Measurements from ENCODE around the gene TPPP2.

TPPP2 gene

DNA sequence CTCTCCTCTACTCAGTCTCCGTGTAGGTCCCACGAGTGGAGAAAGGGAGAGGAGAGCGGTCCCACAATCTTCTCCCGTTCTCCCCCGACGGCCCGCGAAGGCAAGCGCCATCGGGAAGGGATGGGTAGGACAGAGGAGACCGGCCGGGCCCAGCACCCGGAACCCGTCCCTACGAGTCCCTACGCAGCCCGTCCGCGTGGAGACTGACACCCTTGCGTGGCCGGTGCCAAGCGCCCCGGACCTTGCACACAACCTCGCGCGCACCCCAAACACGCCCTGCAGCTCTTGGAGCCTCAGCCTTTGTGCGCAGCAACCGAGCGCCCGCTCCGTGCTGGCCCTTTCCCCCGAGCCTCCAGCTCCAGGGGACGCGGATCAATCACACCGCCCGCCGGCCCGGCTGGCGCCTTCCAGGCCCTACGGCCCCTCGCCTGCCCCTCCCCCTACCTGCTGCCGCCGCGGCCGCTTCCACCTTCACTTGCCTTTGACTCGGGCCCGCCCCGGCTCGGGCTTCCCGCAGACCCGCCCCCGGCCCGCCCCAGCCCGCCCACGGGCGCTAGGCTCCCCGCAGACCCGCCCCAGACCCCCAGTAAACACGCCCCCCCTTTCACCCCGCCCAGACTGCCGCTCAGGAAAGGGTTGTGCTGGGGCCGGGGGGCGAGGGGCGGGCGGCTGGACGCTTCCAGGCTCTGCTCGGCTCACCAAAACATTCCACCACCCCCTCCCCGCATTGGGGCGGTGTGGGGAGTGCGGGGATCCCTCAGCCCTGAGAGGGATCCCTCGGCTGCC lies 5.2 kb upstream of the TPPP2 start, which contains the start of gene NDRG2:
TSS of gene NDRG2 (minus strand) at position 477 of the 786 bp plus-strand sequence. CDS start 1,746 bp downstream, outside the sequence.
- Histone ChIP-seq H3K36me3 (ENCODE audit: control insufficient read depth, insufficient read depth, low read length) (no peaks in the 10 kb centered on the region), H3K4me1 (ENCODE audit: control insufficient read depth, insufficient read depth, low read length) (peaks cover 10% of the 10 kb centered on the region), H3K27ac (ENCODE audit: low read length) (no peak within 1 kb of the TSS), H3K9me3 (ENCODE audit: control insufficient read depth, insufficient read depth, low read length) (no peaks in the 10 kb centered on the region), H3K4me3 (ENCODE audit: low read length) (peak within 1 kb of the TSS; percentile 56; the same call in 1 of the 2 replicates), H3K27me3 (ENCODE audit: control insufficient read depth, insufficient read depth, low read length) (no peaks in the 10 kb centered on the region; the same call in 1 of the 2 replicates)
- no peak for DNase-seq (ENCODE audit: low read depth, low spot score)
- WGBS (ENCODE audit: insufficient coverage, insufficient read length), result no CpG with 5 or more reads among the region's 72 CpGs

DNA sequence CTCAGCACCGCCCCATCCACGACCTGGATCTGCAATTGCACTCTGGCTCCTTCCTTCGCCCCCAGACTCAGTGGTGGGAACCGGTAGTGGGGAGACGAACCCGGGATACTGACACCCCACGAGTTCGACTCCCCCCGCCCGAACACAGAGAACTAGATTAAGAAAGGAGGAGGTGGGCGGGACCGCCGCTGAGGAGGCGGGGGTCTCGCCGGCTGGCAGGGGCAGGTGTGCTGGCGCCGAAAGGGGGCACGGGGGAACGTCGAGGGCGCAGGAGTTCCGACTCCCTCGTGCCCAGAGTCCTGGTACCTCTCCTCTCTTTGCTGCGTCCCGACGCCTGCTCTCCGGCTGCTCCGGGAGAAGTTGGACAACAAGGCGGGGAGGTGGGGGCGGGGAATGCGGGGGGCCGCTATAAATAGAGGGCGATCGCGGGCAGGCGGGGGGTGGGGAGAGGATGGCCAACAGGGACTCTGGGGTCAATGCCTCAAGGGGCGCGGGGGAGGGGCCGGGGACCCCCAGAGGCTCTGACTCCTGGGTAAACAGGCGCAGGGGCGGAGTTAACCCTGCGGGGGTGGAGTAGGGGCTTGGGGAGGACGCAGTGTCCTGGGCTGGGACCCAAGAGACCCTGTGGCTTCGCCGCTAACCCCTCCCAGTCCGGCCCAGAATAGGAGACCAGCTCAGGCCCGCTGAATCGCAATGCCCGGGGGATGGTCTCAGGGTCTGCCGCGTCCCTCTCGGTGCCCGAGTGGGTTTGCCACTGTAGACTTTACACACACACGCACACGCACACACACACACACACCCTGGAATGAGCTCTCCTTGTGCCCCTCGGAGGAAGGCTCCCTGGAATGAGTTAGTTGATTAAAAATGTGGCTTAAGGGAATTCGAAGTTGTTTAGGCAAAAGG lies 4.4 kb upstream of the TPPP2 start:
- no CpG with 5 or more reads among the region's 58 CpGs for WGBS (ENCODE audit: insufficient coverage, insufficient read length)
- H3K27ac ChIP-seq (ENCODE audit: low read length), result no peak overlapping the region
- DNase-seq (ENCODE audit: low read depth, low spot score), result no peak

DNA sequence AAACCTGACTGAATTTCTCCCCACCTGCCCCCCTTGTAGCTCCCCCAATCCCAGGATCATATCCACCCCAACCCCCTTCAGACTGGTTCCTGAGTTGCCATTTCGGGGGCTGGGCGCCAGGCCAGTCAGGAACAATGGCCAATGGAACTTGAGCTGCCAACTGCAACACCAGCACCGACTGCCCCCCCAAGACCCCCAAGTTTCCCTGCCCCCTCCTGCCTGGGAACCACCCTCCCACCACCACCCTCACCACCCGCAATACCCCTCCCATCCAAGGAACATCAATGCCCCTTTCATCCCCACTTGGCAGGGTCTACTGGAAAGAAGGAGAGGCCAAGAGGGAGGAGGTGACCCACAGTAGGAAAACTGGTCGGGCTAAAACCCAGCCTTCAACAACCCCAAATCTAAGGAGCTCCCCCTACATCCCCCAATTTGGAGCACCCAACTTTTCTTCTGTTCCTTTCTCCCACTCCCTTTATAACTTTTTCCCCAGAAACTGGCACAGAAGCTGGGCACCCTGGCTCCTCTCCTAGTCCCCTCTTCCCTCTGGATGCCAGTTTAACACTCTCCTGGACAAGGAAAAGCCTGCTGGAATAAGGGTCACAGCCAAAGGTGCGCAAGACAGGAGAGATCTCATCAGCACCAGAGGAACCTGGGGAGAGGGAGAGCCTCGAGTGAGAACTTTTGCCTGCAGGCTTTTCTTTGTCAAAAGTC lies 3.6 kb upstream of the TPPP2 start:
- H3K9me3 ChIP-seq (ENCODE audit: control insufficient read depth, insufficient read depth, low read length), result no peaks in the 10 kb centered on the region
- no peak overlapping the region for H3K27ac ChIP-seq (ENCODE audit: low read length)
- H3K36me3 ChIP-seq (ENCODE audit: control insufficient read depth, insufficient read depth, low read length), result no peaks in the 10 kb centered on the region
- H3K4me3 ChIP-seq (ENCODE audit: low read length), result no peak overlapping the region; the same call in 1 of the 2 replicates
- peaks cover 10% of the 10 kb centered on the region for H3K4me1 ChIP-seq (ENCODE audit: control insufficient read depth, insufficient read depth, low read length)
- no peaks in the 10 kb centered on the region; the same call in 1 of the 2 replicates for H3K27me3 ChIP-seq (ENCODE audit: control insufficient read depth, insufficient read depth, low read length)
- WGBS (ENCODE audit: insufficient coverage, insufficient read length), result no CpG with 5 or more reads among the region's 7 CpGs
- no peak for DNase-seq (ENCODE audit: low read depth, low spot score)

More for the DNA sequence above, 4.4 kb upstream of the TPPP2 start:
- no peaks in the 10 kb centered on the region; the same call in 1 of the 2 replicates for H3K27me3 ChIP-seq (ENCODE audit: control insufficient read depth, insufficient read depth, low read length)
- peaks cover 10% of the 10 kb centered on the region for H3K4me1 ChIP-seq (ENCODE audit: control insufficient read depth, insufficient read depth, low read length)
- H3K4me3 ChIP-seq (ENCODE audit: low read length), result peak overlapping the region; percentile 46; the same call in 1 of the 2 replicates
- no peaks in the 10 kb centered on the region for H3K36me3 ChIP-seq (ENCODE audit: control insufficient read depth, insufficient read depth, low read length)
- no peaks in the 10 kb centered on the region for H3K9me3 ChIP-seq (ENCODE audit: control insufficient read depth, insufficient read depth, low read length)

DNA sequence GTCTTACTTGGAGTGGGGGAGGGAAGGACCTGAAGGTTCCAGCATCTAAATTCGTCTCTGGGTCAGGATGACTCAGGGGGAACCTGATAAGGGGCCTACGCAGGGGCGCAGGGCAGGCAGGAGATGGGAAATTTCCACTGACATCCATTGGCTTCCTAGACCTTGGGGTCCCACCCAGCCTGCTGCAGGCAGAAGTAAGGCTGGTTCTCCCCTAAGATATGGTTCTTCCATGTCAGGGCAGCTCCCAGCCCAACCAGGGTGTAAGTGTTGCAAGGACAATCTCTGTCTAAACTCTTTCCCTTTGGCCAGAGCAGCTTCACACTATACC lies 3.1 kb upstream of the TPPP2 start:
- Histone ChIP-seq H3K4me1 (ENCODE audit: control insufficient read depth, insufficient read depth, low read length) (peaks cover 10% of the 10 kb centered on the region), H3K27ac (ENCODE audit: low read length) (no peak overlapping the region), H3K4me3 (ENCODE audit: low read length) (no peak overlapping the region), H3K36me3 (ENCODE audit: control insufficient read depth, insufficient read depth, low read length) (no peaks in the 10 kb centered on the region), H3K27me3 (ENCODE audit: control insufficient read depth, insufficient read depth, low read length) (no peaks in the 10 kb centered on the region; the same call in 1 of the 2 replicates), H3K9me3 (ENCODE audit: control insufficient read depth, insufficient read depth, low read length) (no peaks in the 10 kb centered on the region)
- no CpG with 5 or more reads among the region's 3 CpGs for WGBS (ENCODE audit: insufficient coverage, insufficient read length)
- no peak for DNase-seq (ENCODE audit: low read depth, low spot score)

DNA sequence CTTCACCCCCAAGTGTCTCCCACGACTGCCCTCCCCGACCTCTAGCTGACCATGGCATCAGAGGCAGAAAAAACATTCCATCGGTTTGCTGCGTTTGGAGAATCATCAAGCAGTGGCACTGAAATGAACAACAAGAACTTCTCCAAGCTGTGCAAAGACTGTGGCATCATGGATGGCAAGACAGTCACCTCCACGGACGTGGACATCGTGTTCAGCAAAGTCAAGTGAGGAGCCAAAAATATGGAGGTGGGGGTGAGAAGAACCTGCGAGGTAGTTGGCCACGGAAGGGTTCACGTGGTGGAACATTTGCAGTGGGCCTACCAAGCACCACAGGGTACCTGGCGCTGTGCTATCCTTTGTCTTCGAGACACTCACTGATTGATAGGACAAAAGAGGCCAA lies 514 bp downstream of the TPPP2 start:
- H3K27me3 ChIP-seq (ENCODE audit: control insufficient read depth, insufficient read depth, low read length), result no peaks in the 10 kb centered on the region
- DNase-seq (ENCODE audit: low read depth, low spot score), result no peak
- no peak overlapping the region for H3K4me3 ChIP-seq (ENCODE audit: low read length)
- peaks cover 10% of the 10 kb centered on the region for H3K4me1 ChIP-seq (ENCODE audit: control insufficient read depth, insufficient read depth, low read length)
- no peak overlapping the region for H3K27ac ChIP-seq (ENCODE audit: low read length)
- H3K36me3 ChIP-seq (ENCODE audit: control insufficient read depth, insufficient read depth, low read length), result no peaks in the 10 kb centered on the region
- H3K9me3 ChIP-seq (ENCODE audit: control insufficient read depth, insufficient read depth, low read length), result no peaks in the 10 kb centered on the region
- WGBS (ENCODE audit: insufficient coverage, insufficient read length), result no CpG with 5 or more reads among the region's 12 CpGs

DNA sequence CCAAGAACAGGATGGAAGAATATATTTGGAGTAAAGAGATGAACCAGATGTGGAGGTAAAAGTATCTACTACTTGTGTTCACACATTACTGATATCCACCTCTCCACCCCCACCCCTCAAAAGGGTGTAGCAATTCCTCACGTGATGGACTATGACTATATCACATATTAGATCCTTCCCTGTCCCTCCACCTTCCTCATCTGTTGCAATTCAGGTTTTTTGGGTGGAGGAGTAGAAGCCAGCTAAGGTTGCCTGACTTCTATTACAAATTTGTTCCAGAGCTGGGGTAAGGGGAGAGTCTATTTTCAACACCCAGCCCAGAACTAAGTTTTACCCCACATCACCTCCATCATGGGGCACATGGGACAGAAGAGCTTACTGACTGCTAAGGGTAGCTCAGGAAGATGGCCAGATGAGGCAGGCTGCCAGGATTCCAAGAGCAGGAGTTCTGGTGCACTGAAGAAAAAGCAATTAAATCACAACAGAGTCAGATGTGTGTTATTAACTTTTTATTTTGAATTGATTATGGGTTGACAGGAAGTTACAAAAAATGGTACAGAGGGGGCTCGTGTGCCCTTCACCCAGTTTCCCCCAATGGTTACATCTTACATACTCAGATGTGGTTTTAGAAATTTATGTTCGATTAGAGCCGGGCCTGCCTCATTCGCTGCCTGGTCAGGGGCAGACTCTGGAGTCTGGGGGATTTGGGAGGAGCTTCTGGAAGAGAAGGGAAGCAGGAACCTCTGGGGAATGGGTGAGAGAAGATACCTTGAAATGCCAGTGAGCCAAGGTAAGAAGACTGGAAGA lies 2.5 kb downstream of the TPPP2 start:
- H3K4me1 ChIP-seq (ENCODE audit: control insufficient read depth, insufficient read depth, low read length), result no peaks in the 10 kb centered on the region
- H3K36me3 ChIP-seq (ENCODE audit: control insufficient read depth, insufficient read depth, low read length), result no peaks in the 10 kb centered on the region
- no peak overlapping the region for H3K27ac ChIP-seq (ENCODE audit: low read length)
- no CpG with 5 or more reads among the region's 5 CpGs for WGBS (ENCODE audit: insufficient coverage, insufficient read length)
- no peaks in the 10 kb centered on the region for H3K9me3 ChIP-seq (ENCODE audit: control insufficient read depth, insufficient read depth, low read length)
- H3K4me3 ChIP-seq (ENCODE audit: low read length), result no peak overlapping the region
- no peak for DNase-seq (ENCODE audit: low read depth, low spot score)
- H3K27me3 ChIP-seq (ENCODE audit: control insufficient read depth, insufficient read depth, low read length), result no peaks in the 10 kb centered on the region

DNA sequence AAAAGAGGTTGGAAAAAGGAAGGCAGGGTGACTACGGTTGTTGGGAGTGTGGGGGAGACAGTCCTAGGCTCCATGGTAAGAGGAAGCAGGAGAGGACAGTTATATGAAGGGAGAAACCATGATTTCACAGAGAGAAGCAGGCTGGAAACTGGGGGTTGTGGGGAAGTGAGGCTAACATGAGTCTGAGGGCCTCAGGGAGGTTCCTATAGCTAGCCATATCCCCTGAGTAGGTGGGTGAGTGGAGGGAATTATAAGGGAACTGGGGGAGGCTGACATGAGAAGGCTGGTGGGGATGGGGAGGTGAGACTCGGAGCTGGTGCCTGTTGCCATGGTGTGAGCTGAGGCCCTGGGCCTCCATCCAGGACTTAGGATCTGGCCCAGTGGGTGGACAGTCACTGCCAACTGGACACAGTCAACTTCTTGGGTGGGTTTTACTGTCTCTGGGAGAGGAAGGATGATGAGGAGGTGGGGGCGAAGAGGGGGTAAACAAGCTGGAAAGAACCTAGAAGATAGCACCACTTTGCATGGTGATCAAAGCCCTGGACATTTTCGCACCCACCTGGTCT lies 3.2 kb downstream of the TPPP2 start:
- no CpG with 5 or more reads among the region's 4 CpGs for WGBS (ENCODE audit: insufficient coverage, insufficient read length)
- no peak for DNase-seq (ENCODE audit: low read depth, low spot score)
- H3K27me3 ChIP-seq (ENCODE audit: control insufficient read depth, insufficient read depth, low read length), result no peaks in the 10 kb centered on the region
- no peak overlapping the region for H3K4me3 ChIP-seq (ENCODE audit: low read length)
- H3K4me1 ChIP-seq (ENCODE audit: control insufficient read depth, insufficient read depth, low read length), result no peaks in the 10 kb centered on the region
- H3K27ac ChIP-seq (ENCODE audit: low read length), result no peak overlapping the region
- H3K9me3 ChIP-seq (ENCODE audit: control insufficient read depth, insufficient read depth, low read length), result no peaks in the 10 kb centered on the region
- no peaks in the 10 kb centered on the region for H3K36me3 ChIP-seq (ENCODE audit: control insufficient read depth, insufficient read depth, low read length)

DNA sequence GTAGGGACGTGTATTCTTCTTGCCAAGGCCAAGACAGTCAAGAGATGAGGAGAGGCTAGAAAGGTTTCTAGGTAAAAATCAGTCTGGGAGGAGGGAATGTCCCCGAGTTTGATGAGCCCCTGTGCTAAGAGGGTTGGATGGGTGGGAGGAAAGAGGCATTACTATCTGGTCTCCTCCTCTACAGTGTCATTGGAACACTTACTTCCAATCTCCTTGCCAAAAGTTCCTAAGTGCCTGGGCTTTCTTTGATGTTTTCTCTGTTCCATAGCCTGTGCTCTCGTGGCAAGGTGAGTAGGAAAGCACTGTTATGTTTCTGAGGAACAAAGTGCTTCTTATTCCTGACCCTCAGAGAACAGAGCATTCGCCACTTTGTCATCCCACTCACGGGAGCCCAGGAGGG lies 4.7 kb downstream of the TPPP2 start, which contains the start of gene RNASE13:
TSS of gene RNASE13 (minus strand) at position 101 of the 400 bp plus-strand sequence. CDS start 519 bp downstream, outside the sequence.
- no peak within 1 kb of the TSS for H3K27ac ChIP-seq (ENCODE audit: low read length)
- 0 out of 2 replicates have a peak, but pooled peaks cover 2% of the 10 kb centered on the region for H3K4me1 ChIP-seq (ENCODE audit: control insufficient read depth, insufficient read depth, low read length)
- no peaks in the 10 kb centered on the region for H3K36me3 ChIP-seq (ENCODE audit: control insufficient read depth, insufficient read depth, low read length)
- DNase-seq (ENCODE audit: low read depth, low spot score), result no peak
- no CpG with 5 or more reads among the region's 5 CpGs for WGBS (ENCODE audit: insufficient coverage, insufficient read length)
- H3K4me3 ChIP-seq (ENCODE audit: low read length), result no peak within 1 kb of the TSS
- no peaks in the 10 kb centered on the region for H3K27me3 ChIP-seq (ENCODE audit: control insufficient read depth, insufficient read depth, low read length)
- H3K9me3 ChIP-seq (ENCODE audit: control insufficient read depth, insufficient read depth, low read length), result no peaks in the 10 kb centered on the region

DNA sequence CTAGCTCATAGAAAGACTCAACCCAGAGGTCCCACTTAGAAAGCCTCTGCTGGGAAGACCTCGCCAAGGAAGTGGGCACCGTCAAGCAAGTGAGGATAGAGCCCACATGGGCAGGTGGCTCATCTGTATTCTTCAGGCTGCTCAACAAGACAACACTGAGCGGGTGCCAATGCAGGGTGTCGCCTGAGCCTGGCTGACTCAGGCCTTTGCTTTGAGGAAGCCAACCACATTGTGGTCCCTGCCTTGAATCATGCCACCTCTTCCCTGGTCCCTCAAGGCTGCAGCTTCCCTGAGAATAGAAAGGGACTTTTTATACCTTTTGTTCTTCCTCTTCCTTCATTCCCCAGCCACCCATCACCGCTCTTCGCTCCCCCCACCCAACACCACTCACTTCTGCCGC lies 6.7 kb downstream of the TPPP2 start:
- no peak for DNase-seq (ENCODE audit: low read depth, low spot score)

More for the DNA sequence above, 6.7 kb downstream of the TPPP2 start:
- 100% methylated on average over 2 of the region's 7 CpGs for WGBS (ENCODE audit: insufficient coverage, insufficient read length)
- no peak overlapping the region for H3K27ac ChIP-seq (ENCODE audit: low read length)
- H3K36me3 ChIP-seq (ENCODE audit: control insufficient read depth, insufficient read depth, low read length), result no peaks in the 10 kb centered on the region
- no peaks in the 10 kb centered on the region for H3K27me3 ChIP-seq (ENCODE audit: control insufficient read depth, insufficient read depth, low read length)
- H3K9me3 ChIP-seq (ENCODE audit: control insufficient read depth, insufficient read depth, low read length), result no peaks in the 10 kb centered on the region
- no peak overlapping the region for H3K4me3 ChIP-seq (ENCODE audit: low read length)
- H3K4me1 ChIP-seq (ENCODE audit: control insufficient read depth, insufficient read depth, low read length), result peaks cover 2% of the 10 kb centered on the region; the same call in 1 of the 2 replicates
